NCI-H1694 (cell line): Measurements from ENCODE around the gene ITGA11.

Source experiments
- DNase-seq: peaks from one replicate; lab custom pipeline; 2025; lab: John Stamatoyannopoulos, UW

Gene ITGA11

DNA sequence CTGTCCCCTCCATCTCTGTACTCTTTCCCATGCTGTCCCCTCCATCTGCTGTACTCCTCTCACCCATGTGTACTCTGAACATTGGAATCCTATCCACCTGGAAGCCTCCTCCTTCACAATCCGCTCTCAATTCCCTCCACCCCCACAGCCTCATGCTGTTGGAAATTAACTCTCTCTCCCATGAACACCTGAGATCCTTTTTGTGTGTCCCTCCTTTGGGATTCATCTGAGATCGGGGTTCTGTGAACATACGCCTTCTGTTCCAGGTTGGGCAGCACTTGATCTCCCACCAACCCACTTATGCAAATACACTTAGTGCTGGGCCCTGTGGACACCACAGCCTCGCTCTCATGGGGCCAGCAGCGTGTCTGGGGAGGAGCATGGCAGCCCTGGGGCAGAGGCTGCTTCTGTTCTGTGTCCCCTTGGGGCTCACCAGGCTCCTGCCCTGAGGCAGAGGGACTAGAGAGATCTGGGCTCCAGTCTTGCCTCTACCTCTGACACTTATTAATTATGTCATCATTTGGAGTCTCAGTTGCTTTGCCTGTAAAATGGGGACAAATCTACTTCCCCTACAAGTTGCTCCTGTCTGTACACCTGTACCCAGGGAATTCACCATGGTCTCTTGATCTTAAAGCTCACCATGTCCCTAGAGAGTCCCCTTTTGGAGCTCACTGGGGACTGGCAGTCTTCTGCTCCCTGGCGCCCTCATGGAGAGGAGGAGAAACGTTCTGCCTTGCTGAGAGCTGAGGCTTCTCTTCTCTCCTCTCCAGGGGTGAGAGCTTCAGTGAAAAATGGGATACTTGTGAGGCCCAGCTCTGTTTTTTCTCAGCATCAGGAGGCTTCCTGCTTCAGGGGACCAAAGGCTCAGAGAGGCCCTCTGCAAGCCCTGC is 42.7 kb downstream of the ITGA11 start:
- no peak for DNase-seq

DNA sequence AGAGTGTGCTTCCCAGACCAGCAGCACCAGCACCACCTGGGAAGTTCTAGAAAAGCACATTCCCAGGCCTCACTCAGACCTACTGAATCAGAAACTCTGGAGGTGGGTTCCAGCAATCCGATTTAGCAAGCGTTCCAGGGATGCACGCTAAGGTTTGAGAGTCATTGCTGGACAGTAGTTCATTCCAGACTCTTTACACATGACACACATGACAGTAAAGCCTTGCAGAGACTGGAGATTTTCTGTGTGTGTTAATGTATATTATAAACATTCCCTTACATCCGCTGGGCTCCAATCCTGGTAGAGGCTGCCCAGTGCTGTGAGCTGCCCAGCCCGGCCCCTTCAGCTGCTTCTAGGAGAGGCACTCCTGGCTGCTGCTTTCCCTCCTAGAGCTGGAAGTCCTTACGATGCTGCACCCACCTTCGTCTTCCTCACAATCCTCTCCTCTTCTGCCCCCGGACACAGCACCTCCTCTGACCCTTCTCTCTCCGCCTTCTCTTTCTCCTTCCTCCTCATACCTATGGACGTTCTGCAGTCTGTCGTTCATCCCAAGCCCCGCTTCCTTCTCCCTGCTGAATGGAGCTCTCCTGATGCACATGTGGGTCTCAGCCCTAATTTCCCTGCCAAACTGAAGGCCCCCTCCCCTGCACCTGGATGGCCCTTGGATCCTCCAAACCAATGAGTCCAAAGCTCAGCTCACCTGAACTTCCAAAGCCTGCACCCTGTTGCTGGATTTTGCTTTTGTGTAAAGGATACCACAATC is 44.4 kb downstream of the ITGA11 start:
- no peak for DNase-seq

DNA sequence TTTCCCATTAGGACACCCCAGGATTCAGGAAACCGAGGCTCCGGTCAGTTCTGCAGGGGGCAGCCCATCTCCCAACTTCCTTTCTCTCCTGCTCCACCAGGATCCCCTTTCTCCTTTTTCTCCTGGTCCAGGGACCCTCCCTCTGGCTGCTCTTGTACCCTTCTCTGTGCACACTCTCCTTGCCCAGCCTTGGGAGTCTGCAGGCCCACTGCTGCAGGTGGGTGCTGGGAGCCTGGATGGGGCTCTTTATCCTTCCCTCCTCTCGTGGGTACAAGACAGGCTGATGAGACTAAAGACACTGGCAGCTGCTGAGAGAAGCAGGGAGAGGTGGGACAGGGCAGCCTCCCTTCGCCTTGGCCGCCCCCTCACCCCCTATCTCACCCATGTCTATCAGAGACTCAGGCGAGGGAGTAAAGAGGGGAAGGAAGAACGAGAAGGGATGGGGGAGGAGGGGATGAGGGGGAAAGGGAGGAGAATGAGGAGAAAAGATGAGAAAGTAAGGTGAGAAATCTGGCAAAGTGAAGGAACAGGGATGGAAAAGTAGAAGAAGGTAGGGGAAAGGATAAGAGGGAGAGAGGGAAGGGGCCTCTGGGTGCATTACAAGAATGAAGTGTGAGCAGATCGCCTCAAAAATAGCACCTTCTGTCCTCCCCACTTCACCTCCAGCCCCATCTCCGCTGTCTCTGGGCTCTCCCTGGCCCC is 45.2 kb downstream of the ITGA11 start:
- no peak for DNase-seq

DNA sequence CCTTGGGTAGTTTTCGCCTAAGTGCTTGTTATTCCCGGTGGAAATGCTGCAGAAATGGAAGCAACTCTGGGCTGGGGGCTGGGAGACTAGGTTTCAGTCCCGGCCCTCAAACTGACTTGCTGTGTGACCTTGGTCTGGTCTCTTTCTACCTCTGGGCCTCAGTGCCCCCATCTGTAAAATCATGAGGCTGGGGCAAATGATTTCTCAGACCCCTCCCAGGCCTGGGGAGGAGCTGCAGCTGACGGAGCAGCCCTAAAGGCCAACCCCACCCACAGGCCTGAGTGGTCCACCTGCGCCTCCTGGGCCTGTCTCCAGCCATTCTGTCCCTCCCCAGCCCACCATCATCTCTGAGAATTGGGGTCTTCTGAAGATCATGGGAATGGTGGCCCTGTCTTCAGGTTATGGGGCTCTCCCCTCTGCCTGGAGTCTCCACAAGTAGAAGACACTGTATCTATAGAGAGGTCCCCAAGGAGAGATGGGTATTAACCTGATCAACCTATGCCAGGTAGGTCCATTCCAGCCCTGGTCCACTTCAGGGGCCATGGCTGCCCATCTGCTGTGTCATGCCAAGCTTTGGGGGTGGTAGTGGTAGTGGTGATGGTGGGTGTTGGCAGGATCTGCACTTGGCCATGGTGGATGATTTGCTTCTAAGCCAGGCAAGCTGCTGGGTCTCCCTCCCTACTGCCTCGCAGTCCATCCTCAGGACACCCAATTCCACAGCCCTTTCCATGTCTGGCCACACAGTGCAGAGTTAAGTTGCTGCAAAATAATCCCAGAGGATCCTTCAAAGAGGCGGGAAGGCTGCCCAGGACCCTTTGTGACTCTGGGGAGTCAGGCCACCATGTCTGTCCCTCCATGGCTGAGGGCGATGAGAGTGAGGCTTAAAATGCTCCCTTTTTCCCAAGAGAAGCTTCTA is 46.0 kb downstream of the ITGA11 start:
- no peak for DNase-seq

DNA sequence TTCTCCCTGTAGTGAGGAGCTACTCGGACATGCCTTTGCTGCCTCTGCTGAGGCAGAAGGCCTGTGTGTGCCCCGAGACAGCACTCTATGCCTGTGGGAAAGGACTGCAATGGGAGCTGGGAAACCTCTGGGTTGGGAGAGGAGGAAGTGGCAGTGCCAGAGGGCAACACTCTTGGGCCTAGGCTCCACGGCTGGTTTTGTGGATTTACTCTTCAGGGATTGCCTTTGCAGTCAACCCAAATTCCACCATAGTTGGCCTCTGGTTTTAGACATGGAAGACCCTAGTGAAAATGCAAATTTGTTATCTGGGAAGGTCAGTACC is 46.8 kb downstream of the ITGA11 start:
- DNase-seq: no peak

DNA sequence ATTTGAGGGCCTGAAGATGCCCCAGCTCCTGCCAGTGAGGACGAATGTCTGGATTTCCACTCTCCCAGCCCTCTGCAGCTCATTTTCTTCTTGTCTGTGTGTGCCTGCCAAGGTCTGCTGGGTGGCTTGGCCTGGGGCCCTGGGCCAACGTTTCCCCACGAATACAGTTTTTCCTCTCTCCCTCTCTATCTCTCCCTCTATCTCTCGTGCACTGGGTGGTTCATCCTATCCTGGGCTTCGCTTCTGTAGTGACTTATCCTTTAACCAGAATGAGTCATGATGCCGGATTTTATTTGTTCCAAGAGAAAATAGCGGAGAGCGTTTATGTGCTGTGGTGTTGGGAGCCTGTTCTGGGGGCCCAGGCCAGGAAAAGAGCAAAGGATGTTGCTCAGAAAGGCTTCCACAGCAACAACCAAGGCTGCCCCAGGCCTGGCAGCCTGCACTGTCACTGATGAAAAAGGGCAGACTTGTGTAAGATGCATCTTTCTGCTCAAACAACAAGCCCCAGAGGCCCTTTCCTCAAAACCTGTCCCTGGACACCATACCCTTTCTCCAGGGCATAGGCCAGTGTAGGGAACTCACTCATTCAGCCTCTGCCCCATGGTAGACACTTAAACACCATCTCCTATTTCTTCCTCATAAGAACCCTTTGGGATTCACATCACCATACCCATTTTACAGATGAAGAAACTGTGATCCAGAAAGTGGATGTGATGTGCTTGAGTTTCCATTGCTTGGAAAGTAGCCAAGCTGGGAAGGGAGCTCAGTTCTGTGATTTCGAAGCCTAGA is 47.3 kb downstream of the ITGA11 start:
- DNase-seq: no peak

DNA sequence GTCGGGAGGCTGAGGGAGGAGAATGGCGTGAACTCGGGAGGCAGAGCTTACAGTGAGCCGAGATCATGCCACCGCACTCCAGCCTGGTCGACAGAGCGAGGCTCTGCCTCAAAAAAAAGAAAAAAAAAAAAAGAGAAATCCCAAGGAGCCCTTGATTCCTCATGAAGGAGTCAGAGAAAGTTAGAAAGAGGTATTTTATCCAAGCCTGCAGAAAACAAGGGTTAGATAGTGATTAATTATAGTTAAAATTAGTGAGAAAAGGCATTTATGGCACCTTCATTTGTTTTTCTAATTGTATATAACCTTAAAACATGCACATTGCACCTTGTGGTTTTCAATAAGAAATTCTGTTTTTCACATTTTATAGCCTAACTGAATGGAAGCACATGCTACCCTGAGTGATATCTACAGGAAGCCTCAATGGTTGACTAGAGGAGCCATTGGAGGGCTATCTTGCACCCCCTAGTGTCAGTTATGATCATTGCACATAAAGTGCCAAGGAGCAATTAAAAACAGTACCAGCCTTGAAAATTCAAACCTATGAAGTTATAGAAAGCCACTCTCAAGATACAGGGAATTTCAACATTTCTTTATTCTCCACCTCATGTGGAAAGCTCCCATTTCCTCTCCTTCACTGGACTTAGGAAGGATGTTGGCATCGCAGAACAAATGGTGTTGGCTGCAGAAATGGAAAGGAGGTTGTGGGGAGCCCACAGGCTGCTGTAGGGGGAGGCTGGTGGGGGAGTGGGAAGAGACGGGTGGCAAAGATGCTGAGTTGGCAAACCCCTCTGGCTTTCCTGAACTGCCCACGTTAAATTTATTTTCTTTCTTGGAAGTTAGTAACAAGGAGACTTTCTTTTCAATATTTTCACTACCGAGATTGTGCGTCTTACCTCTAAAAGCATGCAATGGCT is 48.5 kb downstream of the ITGA11 start:
- peak; percentile 30 for DNase-seq

DNA sequence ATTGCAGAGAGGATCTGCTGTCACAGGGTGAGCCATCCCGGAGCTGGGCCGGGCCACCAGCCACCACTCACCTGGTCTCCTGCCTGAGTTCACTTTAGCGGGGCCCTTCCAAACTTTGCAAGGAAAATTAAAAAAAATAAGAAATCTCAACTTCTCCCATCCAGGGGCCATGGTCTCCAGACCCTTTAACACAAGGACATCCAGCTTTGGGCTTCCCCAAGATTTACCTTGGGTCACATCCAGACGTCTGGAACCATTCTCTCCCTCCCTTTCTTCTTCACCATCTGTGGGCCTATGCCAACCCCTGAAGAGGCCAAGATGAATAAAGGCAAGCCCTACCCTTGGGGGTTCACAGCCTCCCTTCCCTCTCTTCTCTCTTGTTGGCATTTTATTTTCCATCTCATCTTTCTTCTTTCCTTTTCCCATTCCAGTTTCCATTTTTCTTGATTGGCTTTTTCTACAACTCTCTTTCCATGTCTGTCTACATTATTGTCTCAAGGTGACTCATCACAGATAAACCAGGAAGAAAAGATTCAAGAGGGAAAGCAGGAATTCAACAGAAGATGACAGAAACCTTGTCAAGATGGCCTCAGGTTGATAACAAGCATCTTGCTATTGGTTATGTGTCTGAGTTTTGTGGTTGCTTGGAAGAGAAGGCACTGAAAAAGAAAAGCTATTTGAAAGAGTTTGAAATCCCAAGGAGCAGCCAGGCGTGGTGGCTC is 49.5 kb downstream of the ITGA11 start:
- no peak for DNase-seq

DNA sequence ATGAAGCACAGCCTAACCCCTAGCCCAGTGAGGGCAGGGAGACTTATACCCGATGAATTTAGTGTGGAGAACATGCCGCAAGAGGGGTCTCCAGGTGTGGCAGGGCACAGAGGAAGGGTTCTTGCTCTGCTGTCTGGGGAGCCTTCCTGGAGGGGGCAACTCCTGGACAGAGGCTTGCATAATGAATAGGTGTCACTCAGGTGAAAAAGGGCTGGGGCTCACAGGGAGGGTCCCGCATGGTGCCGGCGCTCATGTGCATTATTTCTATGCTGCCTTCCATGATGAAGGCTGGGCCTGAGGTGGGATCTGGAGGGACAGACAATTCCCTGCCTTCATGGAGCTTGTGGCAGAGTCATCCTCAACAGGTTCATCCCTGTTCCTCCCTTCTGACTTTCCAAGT is 51.5 kb downstream of the ITGA11 start:
- no peak for DNase-seq

DNA sequence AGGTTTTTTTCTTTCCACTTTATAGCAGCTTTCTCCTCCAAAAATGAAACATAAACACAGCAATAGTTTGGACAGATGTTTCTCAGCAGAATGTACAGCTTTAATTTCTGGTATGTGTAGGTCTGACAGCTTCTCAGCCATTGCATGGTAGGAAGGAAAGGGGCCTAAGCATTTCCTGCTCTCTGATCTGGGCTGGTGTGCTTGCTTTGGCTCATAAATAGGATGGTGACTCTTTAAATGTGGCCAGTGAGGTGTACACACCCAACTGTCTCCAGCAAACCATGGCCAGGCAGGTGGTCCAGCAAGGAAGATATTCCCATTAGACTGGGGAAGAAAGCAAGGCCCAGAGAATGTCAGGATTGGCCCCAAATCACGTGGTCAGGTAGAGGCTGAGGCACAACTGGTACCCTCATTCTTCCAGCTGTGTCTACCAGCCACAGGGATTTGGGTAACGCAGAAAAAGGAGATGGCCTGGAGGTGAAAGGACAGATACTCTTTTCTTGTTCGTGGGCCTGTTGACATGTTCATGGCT is 52.1 kb downstream of the ITGA11 start:
- no peak for DNase-seq

DNA sequence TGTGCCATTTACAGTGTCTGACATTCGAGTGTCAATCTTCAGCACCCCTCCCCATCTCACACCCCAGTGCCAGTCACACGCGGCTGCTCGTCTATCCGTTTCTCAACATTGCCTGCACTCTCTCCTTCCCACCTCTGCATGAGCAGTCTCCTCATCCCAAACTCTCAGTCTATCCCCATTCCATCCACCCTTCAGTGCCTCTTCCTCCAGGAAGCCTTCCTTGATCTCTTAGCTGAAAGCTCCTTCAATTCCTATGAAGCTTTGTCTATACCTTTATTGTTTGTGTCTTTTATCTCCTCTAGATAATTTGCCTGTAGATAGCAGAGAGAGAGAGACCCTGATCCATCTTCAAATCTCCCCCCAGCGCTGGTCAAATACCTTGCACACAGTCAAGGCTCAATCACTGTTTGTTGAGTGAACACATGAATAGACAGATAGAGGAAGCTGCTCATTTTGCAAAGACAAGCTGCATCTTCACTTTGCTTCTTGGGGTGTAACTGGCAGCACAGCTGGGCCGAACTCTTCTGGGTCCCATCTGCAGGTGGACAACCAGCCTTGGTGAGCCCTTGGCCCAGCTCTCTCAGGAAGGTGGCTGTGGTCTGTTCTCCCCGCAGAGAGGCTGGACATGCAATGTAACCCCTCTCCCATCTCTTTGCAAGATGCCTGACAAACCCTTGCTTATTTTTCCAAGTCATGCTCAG is 52.8 kb downstream of the ITGA11 start:
- DNase-seq: no peak

DNA sequence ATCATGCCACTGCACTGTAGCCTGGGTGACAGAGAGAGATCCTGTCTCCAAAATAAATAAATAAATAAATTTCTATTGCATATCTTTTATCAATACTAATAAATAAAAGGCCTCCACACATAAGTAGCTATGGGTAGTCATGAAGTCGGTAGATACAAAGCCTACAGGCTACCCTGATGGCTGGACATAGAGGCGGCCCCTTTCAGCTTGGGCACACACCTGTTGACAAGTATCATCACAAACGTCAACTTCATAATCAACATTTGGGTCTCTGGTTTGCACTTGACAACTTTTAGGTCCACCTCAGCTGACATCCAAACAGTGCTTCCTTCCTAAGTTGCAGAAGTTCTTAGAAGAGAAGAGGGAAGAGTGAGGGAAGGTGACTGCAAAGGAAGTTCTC is 53.4 kb downstream of the ITGA11 start:
- no peak for DNase-seq

DNA sequence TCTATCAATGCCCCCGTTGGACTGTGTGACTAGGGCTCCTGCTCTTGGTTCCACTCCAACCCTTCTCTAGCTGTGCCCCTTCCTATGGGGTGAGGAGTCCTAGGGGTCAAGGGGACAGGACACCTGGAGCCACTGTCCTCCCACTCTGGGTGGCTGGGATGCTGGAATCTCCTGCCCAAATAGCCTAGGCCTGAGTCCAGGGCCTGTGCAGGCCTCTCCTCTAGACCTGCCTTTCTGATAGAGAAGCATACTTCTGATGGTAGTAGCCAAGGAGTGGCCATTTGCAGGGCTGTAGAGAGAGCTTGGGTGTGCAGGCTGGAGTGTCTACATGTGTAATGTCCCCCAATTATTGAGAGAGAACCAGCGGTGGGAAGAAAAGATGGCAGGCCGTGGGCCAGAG is 54.2 kb downstream of the ITGA11 start:
- no peak for DNase-seq

DNA sequence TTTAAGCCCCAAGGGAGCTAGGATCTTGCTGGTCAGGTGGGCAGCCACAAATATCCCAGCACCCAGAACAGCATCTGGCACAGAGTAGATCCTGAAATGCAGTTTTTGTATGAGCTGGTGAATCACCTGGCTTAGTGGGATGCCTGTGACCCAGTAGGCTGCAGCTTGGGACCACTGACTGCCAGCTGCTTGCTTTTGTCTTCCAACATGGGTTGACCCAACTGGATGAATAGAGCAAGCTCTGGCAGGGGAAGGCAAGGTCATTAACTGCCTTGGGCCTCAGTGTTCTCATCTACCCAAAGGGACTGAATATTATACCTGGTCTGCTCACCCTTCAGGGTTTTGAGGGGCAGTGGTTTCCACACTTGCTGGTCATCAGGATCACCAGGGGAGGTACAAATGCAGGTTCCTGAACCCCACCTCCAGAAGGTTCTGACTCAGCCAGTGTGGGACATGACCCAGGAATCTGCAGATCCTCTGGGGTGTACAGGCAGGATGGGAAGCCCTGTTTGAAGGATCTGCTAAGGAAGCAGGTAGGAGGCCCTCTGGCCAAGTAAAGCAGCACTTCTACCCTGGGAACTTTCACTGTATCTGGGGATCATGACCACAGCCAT is 55.4 kb downstream of the ITGA11 start:
- DNase-seq: no peak

DNA sequence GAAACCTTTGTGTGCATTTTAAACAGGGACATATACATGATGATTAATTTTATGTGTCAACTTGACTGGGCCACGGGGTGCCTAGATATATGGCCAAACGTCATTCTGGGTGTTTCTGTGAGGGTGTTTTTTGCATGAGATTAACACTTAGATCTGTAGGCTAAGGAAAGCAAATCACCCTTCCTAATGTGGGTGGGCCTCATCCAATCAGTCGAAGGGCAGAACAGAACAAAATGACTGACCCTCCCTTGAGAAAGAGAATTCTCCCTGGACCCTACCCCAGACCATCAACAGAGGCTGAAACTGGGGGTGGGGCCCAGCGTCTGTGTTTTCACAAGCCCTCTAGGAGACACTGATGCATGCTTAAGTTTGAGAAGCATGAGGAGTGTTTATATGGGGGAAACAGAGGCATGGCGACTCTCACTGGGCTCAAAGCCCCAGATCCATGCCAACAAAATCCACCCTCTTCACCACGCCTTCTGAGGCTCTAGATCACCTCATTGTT is 56.2 kb downstream of the ITGA11 start:
- DNase-seq: no peak

DNA sequence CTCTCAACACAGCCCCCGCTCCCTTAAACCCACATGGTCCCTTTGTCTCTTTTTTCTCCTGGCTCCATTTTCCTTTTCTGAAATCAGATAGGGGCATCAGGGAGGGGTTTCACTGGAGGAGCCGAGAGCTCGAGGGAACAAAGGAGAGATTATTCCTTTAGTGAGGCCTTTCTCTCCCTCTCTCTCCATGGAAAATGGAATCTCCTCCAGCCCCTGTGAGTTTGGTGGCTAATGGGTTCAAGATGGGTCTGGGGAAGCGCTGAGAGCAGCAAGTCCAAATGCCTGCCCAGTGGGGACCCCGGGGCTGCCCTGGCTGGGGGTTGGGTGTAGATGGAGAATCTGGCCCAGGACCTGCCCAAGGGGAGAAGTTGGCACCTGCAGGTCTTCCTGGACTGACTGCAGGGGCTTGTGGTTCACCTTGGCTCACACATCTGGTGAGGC is 56.8 kb downstream of the ITGA11 start:
- no peak for DNase-seq

DNA sequence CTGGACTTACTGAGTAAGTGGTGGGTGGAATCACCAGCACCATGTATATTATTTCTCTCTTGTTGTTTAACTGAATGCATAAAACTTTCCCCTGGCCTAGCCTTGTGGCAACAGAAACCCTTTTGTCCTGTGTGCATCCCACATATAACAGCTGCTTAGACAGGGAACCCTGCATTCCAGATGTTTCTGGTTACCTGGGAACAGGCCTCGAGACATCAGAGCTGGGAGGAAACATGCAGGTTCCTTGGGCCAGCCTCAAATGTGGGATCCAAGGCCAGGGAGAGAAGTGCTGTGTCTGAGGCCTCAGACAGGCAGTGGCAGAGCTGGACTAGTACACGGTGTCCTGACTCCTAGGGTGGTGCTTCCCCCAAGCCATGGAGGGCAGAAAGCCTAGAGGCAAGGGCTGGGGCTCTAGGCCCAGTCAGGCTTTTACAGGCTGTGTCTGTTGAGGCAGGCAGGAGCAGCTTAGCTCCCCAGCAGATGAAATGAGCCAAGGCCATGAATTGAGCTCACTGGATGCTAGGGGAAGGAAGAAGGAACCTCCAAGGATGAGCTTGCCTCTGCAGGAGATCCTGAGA is 57.7 kb downstream of the ITGA11 start:
- DNase-seq: no peak
